ENCODE data around the gene PTGR2. TPM values are rescaled to one million over a fixed set of nuclear protein-coding genes. Genes with fewer than 3 reads are reported as not detected.

The PTGR2 gene
- total RNA-seq, 1 experiment from 2014 or later: 16.0 TPM

GRCh38 chr14:73886449-73887317, 35.1 kb downstream of the PTGR2 start, which contains the start of gene ZNF410:
Gene ZNF410 (plus strand): TSS chr14:73886859. CDS start chr14:73892176, 5,317 bp downstream.
- intact Hi-C loops (cut with micrococcal nuclease; ENCODE audit: unreplicated experiment): no loop called here
- Histone ChIP-seq H3K9me3 (ENCODE audit: low read depth, low read length, poor library complexity, severe bottlenecking) (no peaks in the 10 kb centered on the region), H3K27ac (ENCODE audit: low read depth, low read length, poor library complexity, severe bottlenecking) (peak within 1 kb of the TSS; percentile 83), H3K36me3 (ENCODE audit: insufficient read depth, low read length, poor library complexity, severe bottlenecking) (no peaks in the 10 kb centered on the region), H3K4me3 (ENCODE audit: low read depth, low read length, poor library complexity, severe bottlenecking) (peak within 1 kb of the TSS; percentile 99), H3K4me1 (ENCODE audit: insufficient read depth, low read length, poor library complexity, severe bottlenecking) (peaks cover 6% of the 10 kb centered on the region), H3K27me3 (replicated peaks; ENCODE audit: insufficient read depth, low read depth, low read length, poor library complexity) (no peaks in the 10 kb centered on the region)
- no TSS peak for BruUV-seq (replicated peaks)
- peak; percentile 98 for DNase-seq (ENCODE audit: low spot score)
- ChIA-PET CTCF (interaction anchor here (0.7 kb wide), 1 partner anchor 158 kb away, joined by 4 read pairs; no protein-coding TSS in a partner anchor), POLR2A (ENCODE audit: low non-redundant PET) (interaction anchor here (0.6 kb wide), 1 partner anchor 111 kb away, joined by 3 read pairs; no protein-coding TSS in a partner anchor)
- TF ChIP-seq EZH2 (IDR thresholded peaks at IDR 0.05; ENCODE audit: borderline replicate concordance, low read depth, low read length, poor library complexity, severe bottlenecking) (no peak), CTCF (conservative IDR thresholded peaks at IDR 0.05; ENCODE audit: low read depth, low read length) (no peak)

GRCh38 chr14:73887318-73887616, 35.6 kb downstream of the PTGR2 start:
- Histone ChIP-seq H3K4me1 (ENCODE audit: insufficient read depth, low read length, poor library complexity, severe bottlenecking) (peaks cover 6% of the 10 kb centered on the region), H3K27me3 (replicated peaks; ENCODE audit: insufficient read depth, low read depth, low read length, poor library complexity) (no peaks in the 10 kb centered on the region), H3K4me3 (ENCODE audit: low read depth, low read length, poor library complexity, severe bottlenecking) (peak overlapping the region; percentile 99), H3K36me3 (ENCODE audit: insufficient read depth, low read length, poor library complexity, severe bottlenecking) (no peaks in the 10 kb centered on the region), H3K27ac (ENCODE audit: low read depth, low read length, poor library complexity, severe bottlenecking) (peak overlapping the region; percentile 83), H3K9me3 (ENCODE audit: low read depth, low read length, poor library complexity, severe bottlenecking) (no peaks in the 10 kb centered on the region)
- TF ChIP-seq CTCF (conservative IDR thresholded peaks at IDR 0.05; ENCODE audit: low read depth, low read length): no peak
- no peak for TF ChIP-seq EZH2 (IDR thresholded peaks at IDR 0.05; ENCODE audit: borderline replicate concordance, low read depth, low read length, poor library complexity, severe bottlenecking)
- POLR2A ChIA-PET (ENCODE audit: low non-redundant PET): no interaction called here
- intact Hi-C loops (cut with micrococcal nuclease; ENCODE audit: unreplicated experiment): no loop called here
- no TSS peak for BruUV-seq (replicated peaks)
- CTCF ChIA-PET: interaction anchor here (0.7 kb wide), 1 partner anchor 158 kb away, joined by 4 read pairs; no protein-coding TSS in a partner anchor
- DNase-seq (ENCODE audit: low spot score): no peak

GRCh38 chr14:73887694-73888459, 36.2 kb downstream of the PTGR2 start:
- DNase-seq (ENCODE audit: low spot score): no peak
- H3K4me3 ChIP-seq (ENCODE audit: low read depth, low read length, poor library complexity, severe bottlenecking): peak overlapping the region; percentile 99
- ChIA-PET CTCF (no interaction called here), POLR2A (ENCODE audit: low non-redundant PET) (no interaction called here)
- TF ChIP-seq EZH2 (IDR thresholded peaks at IDR 0.05; ENCODE audit: borderline replicate concordance, low read depth, low read length, poor library complexity, severe bottlenecking): no peak
- no peak for TF ChIP-seq CTCF (conservative IDR thresholded peaks at IDR 0.05; ENCODE audit: low read depth, low read length)
- TSS peak; percentile 70 for BruUV-seq (replicated peaks)
- no peaks in the 10 kb centered on the region for H3K27me3 ChIP-seq (replicated peaks; ENCODE audit: insufficient read depth, low read depth, low read length, poor library complexity)
- peaks cover 1% of the 10 kb centered on the region for H3K36me3 ChIP-seq (ENCODE audit: insufficient read depth, low read length, poor library complexity, severe bottlenecking)
- intact Hi-C loops (cut with micrococcal nuclease; ENCODE audit: unreplicated experiment): no loop called here
- H3K9me3 ChIP-seq (ENCODE audit: low read depth, low read length, poor library complexity, severe bottlenecking): no peaks in the 10 kb centered on the region
- peak overlapping the region; percentile 83 for H3K27ac ChIP-seq (ENCODE audit: low read depth, low read length, poor library complexity, severe bottlenecking)
- H3K4me1 ChIP-seq (ENCODE audit: insufficient read depth, low read length, poor library complexity, severe bottlenecking): peaks cover 6% of the 10 kb centered on the region
